Tibial nerve (tissue), 4 donors: Measurements from ENCODE around the gene CKS1B. TPM values are rescaled to one million over a fixed set of nuclear protein-coding genes. Genes with fewer than 3 reads are reported as not detected.

Experiments used
- DNase-seq, 2 donors: peaks; one replicate each; pipeline ENCODE4 v3.0.0-alpha.2; 2019; ENCODE audit warnings: low spot score in 2 of 2
- H3K27ac ChIP-seq, 4 donors: fragments of 200-600 bp; sonication (generic) in 3 of 4; one replicate each; pipeline ENCODE4 v1.5.1; 2017 to 2019; ENCODE audit warnings: mild to moderate bottlenecking in 1 of 4
- H3K27me3 ChIP-seq, 2 donors: fragments of 200-600 bp; sonication (generic) in 1 of 2; one replicate each; pipeline versions ENCODE4 v1.5.1 to v1.6.0; 2017 to 2019
- H3K36me3 ChIP-seq, 3 donors: fragments of 200-600 bp; sonication (generic); one replicate each; pipeline ENCODE4 v1.5.1; 2018 to 2019
- H3K4me1 ChIP-seq, 4 donors: fragments of 200-600 bp; sonication (generic) in 3 of 4; one replicate each; pipeline ENCODE4 v1.5.1; 2017 to 2019
- H3K4me3 ChIP-seq, 4 donors: fragments of 200-600 bp; sonication (generic) in 3 of 4; one replicate each; pipeline ENCODE4 v1.5.1; 2017 to 2019; ENCODE audit warnings: mild to moderate bottlenecking in 1 of 4, moderate library complexity in 1 of 4
- H3K9me3 ChIP-seq, 4 donors: fragments of 200-600 bp; sonication (generic) in 3 of 4; one replicate each; pipeline ENCODE4 v1.5.1; 2017 to 2019
- CTCF ChIP-seq, 5 experiments: fragments of 200-600 bp in 3 of 5; fragments of 450-650 bp in 2 of 5; sonication (generic) in 3 of 5; IDR thresholded peaks; one replicate each; pipeline ENCODE4 v1.5.1; 2016 to 2019; ENCODE audit warnings: antibody characterized with exemption in 5 of 5, mild to moderate bottlenecking in 3 of 5, moderate library complexity in 2 of 5
- EP300 ChIP-seq, 2 donors: sonication (generic); formaldehyde crosslinking; IDR thresholded peaks; one replicate each; pipeline ENCODE4 v1.6.1; 2017; ENCODE audit warnings: antibody characterized with exemption in 2 of 2, mild to moderate bottlenecking in 1 of 2
- POLR2A ChIP-seq, 2 donors: fragments of 450-650 bp; IDR thresholded peaks; one replicate each; pipeline ENCODE4 v1.6.1; 2017; ENCODE audit warnings: antibody characterized with exemption in 2 of 2, mild to moderate bottlenecking in 2 of 2, moderate library complexity in 2 of 2
- WGBS, 2 donors: methylation state at CpG; one replicate each; pipeline ENCODE4 v1.1.5; 2018; 5-methylcytosine and 5-hydroxymethylcytosine counted together
- small RNA-seq: library from RNA; depleted of rRNA; stranded (forward); fragments of <200 nt; gene quantifications from one replicate; pipeline ENCODE3, GENCODE V24; 2016
- total RNA-seq, 4 donors: library from RNA; depleted of rRNA; stranded (reverse); fragments of >200 nt; gene quantifications; one replicate each; pipeline ENCODE4 v1.1.0, GENCODE V29; 2016

The CKS1B gene
- total RNA-seq, 4 donors from 2014 or later = 35.2 to 40.5 (median 37.3) TPM

- Histone ChIP-seq H3K4me3 (no peak overlapping the region), H3K27me3 (no peaks in the 10 kb centered on the region), H3K4me1 (peaks cover 0 to 23% (median 3%) of the 10 kb centered on the region in 4 donors), H3K27ac (no peak overlapping the region), H3K36me3 (peaks cover 0 to 7% (median 0%) of the 10 kb centered on the region in 3 donors), H3K9me3 (no peaks in the 10 kb centered on the region)
- no peak for DNase-seq
- 80 to 86% methylated on average over 5 of the region's 5 CpGs for WGBS, 2 donors
- TF ChIP-seq POLR2A (IDR thresholded peaks at IDR 0.05) (no peak), EP300 (IDR thresholded peaks at IDR 0.05) (no peak), CTCF (IDR thresholded peaks at IDR 0.05) (no peak)
Observed at GRCh38 chr1:155023627-155024026, 49.1 kb downstream of the CKS1B start.

- H3K36me3 ChIP-seq = peaks cover 0 to 7% (median 0%) of the 10 kb centered on the region in 3 donors
- no peaks in the 10 kb centered on the region for H3K27me3 ChIP-seq
- no peak for TF ChIP-seq POLR2A (IDR thresholded peaks at IDR 0.05)
- no peak for DNase-seq
- peaks cover 0 to 16% (median 0%) of the 10 kb centered on the region in 4 donors for H3K4me1 ChIP-seq
- no peak overlapping the region for H3K4me3 ChIP-seq
- no peak overlapping the region for H3K27ac ChIP-seq
- 87 to 88% methylated on average over 9 of the region's 9 CpGs for WGBS, 2 donors
- H3K9me3 ChIP-seq = no peaks in the 10 kb centered on the region
Observed at GRCh38 chr1:155024315-155024714, 49.8 kb downstream of the CKS1B start.

- TF ChIP-seq POLR2A (IDR thresholded peaks at IDR 0.05) (no peak), CTCF (IDR thresholded peaks at IDR 0.05) (no peak), EP300 (IDR thresholded peaks at IDR 0.05) (no peak)
- Histone ChIP-seq H3K9me3 (no peaks in the 10 kb centered on the region), H3K4me1 (peaks cover 0 to 7% (median 0%) of the 10 kb centered on the region in 4 donors), H3K27ac (no peak overlapping the region), H3K36me3 (peaks cover 0 to 7% (median 0%) of the 10 kb centered on the region in 3 donors), H3K4me3 (no peak overlapping the region), H3K27me3 (no peaks in the 10 kb centered on the region)
- DNase-seq = no peak
- 65 to 67% methylated on average over 9 of the region's 9 CpGs for WGBS, 2 donors
Observed at GRCh38 chr1:155026154-155026553, 51.7 kb downstream of the CKS1B start.

GRCh38 chr1:155026588-155026987 is 52.1 kb downstream of the CKS1B start:
- Histone ChIP-seq H3K27me3 (no peaks in the 10 kb centered on the region), H3K4me1 (peaks cover 0 to 7% (median 0%) of the 10 kb centered on the region in 4 donors), H3K4me3 (no peak overlapping the region), H3K36me3 (peaks cover 0 to 7% (median 0%) of the 10 kb centered on the region in 3 donors), H3K9me3 (no peaks in the 10 kb centered on the region), H3K27ac (no peak overlapping the region)
- 88 to 90% methylated on average over 6 of the region's 6 CpGs for WGBS, 2 donors
- no peak for TF ChIP-seq POLR2A (IDR thresholded peaks at IDR 0.05)
- no peak for TF ChIP-seq EP300 (IDR thresholded peaks at IDR 0.05)
- TF ChIP-seq CTCF (IDR thresholded peaks at IDR 0.05) = no peak
- no peak for DNase-seq

Small RNA genes within 50 kb of the gene (small RNA-seq; reads per million reads assigned to genes)
- not detected for gene MIR4258
- gene RF00017 = not detected

Other genes starting within 250 kb of the CKS1B start
- under 1 TPM; 0.21 to 0.78 (median 0.26) TPM for gene KCNN3, start 104.4 kb upstream of the CKS1B start, total RNA-seq
- 10 to 100 TPM in 3 of 4 donors, 1 to 10 TPM in 1; 9.0 to 19.8 (median 15.6) TPM for gene PMVK, start 38.0 kb upstream of the CKS1B start, total RNA-seq
- 100 to 1,000 TPM in 2 of 4 donors, 10 to 100 TPM in 2; 52.5 to 120 (median 97.9) TPM for gene PBXIP1, start 18.6 kb upstream of the CKS1B start, total RNA-seq
- 10 to 100 TPM; 18.6 to 24.3 (median 23.5) TPM for gene PYGO2, start 12.9 kb upstream of the CKS1B start, total RNA-seq
- 100 to 1,000 TPM in 2 of 4 donors, 10 to 100 TPM in 2; 82.9 to 168 (median 101) TPM for gene SHC1, start 3.9 kb upstream of the CKS1B start, total RNA-seq
- 10 to 100 TPM; 17.4 to 33.6 (median 23.6) TPM for gene FLAD1, start 8.7 kb downstream of the CKS1B start, total RNA-seq
- 1 to 10 TPM in 1 of 4 donors, not detected in 3; 1.5 TPM for gene LENEP, start 18.9 kb downstream of the CKS1B start, total RNA-seq
- 10 to 100 TPM; 44.6 to 53.4 (median 49.5) TPM for gene ZBTB7B, start 28.1 kb downstream of the CKS1B start, total RNA-seq
- gene DCST2, start 59.1 kb downstream of the CKS1B start, total RNA-seq = 1 to 10 TPM in 3 of 4 donors, under 1 TPM in 1; 0.90 to 4.2 (median 1.7) TPM
- gene DCST1, start 59.1 kb downstream of the CKS1B start, total RNA-seq = 1 to 10 TPM in 1 of 4 donors, under 1 TPM in 2, not detected in 1; 0.21 to 3.5 (median 0.90) TPM
- gene ADAM15, start 76.6 kb downstream of the CKS1B start, total RNA-seq = 100 to 1,000 TPM; 111 to 202 (median 168) TPM
- gene EFNA4, start 89.1 kb downstream of the CKS1B start, total RNA-seq = 1 to 10 TPM in 3 of 4 donors, under 1 TPM in 1; 0.87 to 4.2 (median 1.8) TPM
- 1 to 10 TPM in 2 of 4 donors, under 1 TPM in 1, not detected in 1; 0.63 to 1.2 (median 1.2) TPM for gene EFNA3, start 104.2 kb downstream of the CKS1B start, total RNA-seq
- gene EFNA1, start 153.2 kb downstream of the CKS1B start, total RNA-seq = 10 to 100 TPM; 27.4 to 41.4 (median 34.0) TPM
- 10 to 100 TPM in 3 of 4 donors, 1 to 10 TPM in 1; 5.7 to 33.9 (median 14.9) TPM for gene SLC50A1, start 161.2 kb downstream of the CKS1B start, total RNA-seq
- gene DPM3, start 165.8 kb downstream of the CKS1B start, total RNA-seq = 100 to 1,000 TPM in 2 of 4 donors, 10 to 100 TPM in 2; 74.7 to 115 (median 95.6) TPM
- 100 to 1,000 TPM; 102 to 167 (median 146) TPM for gene KRTCAP2, start 198.6 kb downstream of the CKS1B start, total RNA-seq
- gene TRIM46, start 199.2 kb downstream of the CKS1B start, total RNA-seq = 10 to 100 TPM in 2 of 4 donors, 1 to 10 TPM in 2; 6.0 to 20.4 (median 12.7) TPM
- 100 to 1,000 TPM in 1 of 4 donors, 10 to 100 TPM in 3; 33.9 to 119 (median 52.6) TPM for gene THBS3, start 233.2 kb downstream of the CKS1B start, total RNA-seq
- 10 to 100 TPM; 30.1 to 50.7 (median 35.3) TPM for gene MTX1, start 234.0 kb downstream of the CKS1B start, total RNA-seq